Activated CD4-positive, alpha-beta T cell treated with anti-CD3 and anti-CD28 coated beads for 24 hours (primary cell): ENCODE results near the gene EYA4.
A peak's percentile ranks its signal among the peaks of the same experiment; 100 is the strongest.
"Not testable (repeated sequence)": the region's sequence is repeated elsewhere in the genome, so short reads cannot be mapped to it uniquely, and the experiment has no call there.

ENCODE experiments used
- DNase-seq, 2 donors: peaks; one replicate each; pipeline ENCODE4 v3.0.0-alpha.2; 2020; ENCODE audit warnings: low read depth in 2 of 2

EYA4 gene

GRCh38 chr6:133528566-133528965, 287.4 kb downstream of the EYA4 start:
- no peak for DNase-seq

- no peak for DNase-seq
These were observed 291.8 kb downstream of the EYA4 start for GRCh38 chr6:133532908-133533307.

- no peak for DNase-seq
These were observed 298.5 kb downstream of the EYA4 start for GRCh38 chr6:133539502-133540259.

- no peak for DNase-seq
These were observed 299.2 kb downstream of the EYA4 start for GRCh38 chr6:133540361-133540760.

- DNase-seq: no peak
These were observed 299.9 kb downstream of the EYA4 start for GRCh38 chr6:133541040-133541439.

- no peak for DNase-seq
These were observed 301.1 kb downstream of the EYA4 start for GRCh38 chr6:133542056-133542821.

- DNase-seq: no peak
These were observed 303.3 kb downstream of the EYA4 start for GRCh38 chr6:133544419-133544818.

GRCh38 chr6:133546098-133546497, 304.9 kb downstream of the EYA4 start:
- DNase-seq: no peak

GRCh38 chr6:133547136-133547535, 306.0 kb downstream of the EYA4 start:
- DNase-seq: no peak

- DNase-seq: no peak
These were observed 307.4 kb downstream of the EYA4 start for GRCh38 chr6:133548423-133549159.

GRCh38 chr6:133549371-133549801, 308.2 kb downstream of the EYA4 start:
- no peak for DNase-seq

- no peak for DNase-seq
These were observed 308.9 kb downstream of the EYA4 start for GRCh38 chr6:133550026-133550425.

GRCh38 chr6:133551436-133551835, 310.3 kb downstream of the EYA4 start:
- DNase-seq: no peak

GRCh38 chr6:133551847-133552341, 310.7 kb downstream of the EYA4 start:
- DNase-seq: no peak

- DNase-seq: no peak
These were observed 312.5 kb downstream of the EYA4 start for GRCh38 chr6:133553652-133554051.

GRCh38 chr6:133554121-133554520, 313.0 kb downstream of the EYA4 start:
- DNase-seq: not testable (repeated sequence)

GRCh38 chr6:133555685-133556084, 314.5 kb downstream of the EYA4 start:
- DNase-seq: no peak

GRCh38 chr6:133559926-133560325, 318.8 kb downstream of the EYA4 start:
- DNase-seq: no peak

- DNase-seq: no peak
These were observed 326.5 kb downstream of the EYA4 start for GRCh38 chr6:133567636-133568035.

GRCh38 chr6:133568970-133569889, 328.1 kb downstream of the EYA4 start:
- DNase-seq: peak in 1 of 2 donors; percentile 36

- no peak for DNase-seq
These were observed 330.5 kb downstream of the EYA4 start for GRCh38 chr6:133571681-133572080.
